ENCODE measurements around the gene BCOR.

Gene BCOR

DNA sequence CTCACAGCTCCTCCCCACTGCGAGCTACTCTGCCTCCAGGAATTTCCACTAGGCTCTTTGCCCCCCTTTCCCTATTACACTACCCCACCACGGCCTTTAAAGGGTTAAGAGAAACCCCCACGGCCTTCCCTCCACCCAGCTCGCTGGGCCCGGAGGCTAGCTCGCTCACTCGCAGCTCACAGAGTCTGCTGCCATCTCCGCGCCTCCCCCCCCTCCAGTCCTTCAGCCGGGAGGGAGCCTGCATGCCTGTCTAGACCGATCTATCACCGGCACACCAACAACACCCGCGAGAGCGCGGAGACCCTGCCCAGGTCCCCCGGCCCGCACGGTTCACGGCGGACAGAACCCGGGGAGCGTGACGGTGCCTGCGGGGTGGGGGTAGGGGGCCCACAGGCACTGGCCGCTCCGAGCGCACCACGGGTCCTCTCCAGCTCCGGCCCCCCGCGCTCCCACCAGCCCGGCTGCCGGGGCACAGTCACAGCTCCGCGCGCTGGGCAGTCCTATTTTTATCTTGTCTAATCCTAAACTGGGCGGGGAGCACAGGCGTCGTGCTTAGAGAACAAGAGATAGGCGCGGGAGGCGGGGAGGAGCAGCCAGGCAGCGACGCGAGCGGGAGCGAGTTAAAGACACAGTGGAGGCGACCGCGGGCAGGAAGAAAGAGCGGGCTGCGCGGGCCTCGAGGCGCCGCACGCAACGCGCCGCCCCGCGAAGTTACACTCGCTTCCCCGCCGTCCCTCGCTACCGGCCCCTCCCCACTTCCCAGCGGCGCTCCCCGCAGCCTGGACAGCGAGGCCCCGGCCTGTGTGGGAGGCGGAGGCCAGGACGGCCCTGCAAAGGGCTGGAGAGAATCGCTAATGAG is 3.5 kb downstream of the BCOR start:
- Histone ChIP-seq H3F3A (ENCODE audit: insufficient read depth) (peaks cover 6% of the 10 kb centered on the region), H4K20me1 (ENCODE audit: low read depth, low read length) (peaks cover 16% of the 10 kb centered on the region; the same call in 1 of the 2 replicates), H3K9me2 (replicated peaks; ENCODE audit: insufficient read depth, low read length) (no peaks in the 10 kb centered on the region), H3K79me2 (ENCODE audit: insufficient read depth, low read length) (peaks cover 64% of the 10 kb centered on the region), H2AFZ (ENCODE audit: low read depth, low read length, severe bottlenecking) (no peak overlapping the region), H3K36me3 (ENCODE audit: low read length) (no peaks in the 10 kb centered on the region), H3K27me3 (ENCODE audit: low read length) (no peaks in the 10 kb centered on the region), H3K9ac (ENCODE audit: low read length) (peak overlapping the region; percentile 72; the same call in 1 of the 2 replicates), H3K4me2 (ENCODE audit: low read depth, low read length, poor library complexity, severe bottlenecking) (peak overlapping the region; percentile 72), H3K27ac (ENCODE audit: low read depth, low read length) (no peak overlapping the region), H3K4me3 (ENCODE audit: insufficient read depth, low read length, poor library complexity, severe bottlenecking) (no peak overlapping the region), H3K9me3 (ENCODE audit: insufficient read depth, low read length) (no peaks in the 10 kb centered on the region)
- TF ChIP-seq, protein P1, sequence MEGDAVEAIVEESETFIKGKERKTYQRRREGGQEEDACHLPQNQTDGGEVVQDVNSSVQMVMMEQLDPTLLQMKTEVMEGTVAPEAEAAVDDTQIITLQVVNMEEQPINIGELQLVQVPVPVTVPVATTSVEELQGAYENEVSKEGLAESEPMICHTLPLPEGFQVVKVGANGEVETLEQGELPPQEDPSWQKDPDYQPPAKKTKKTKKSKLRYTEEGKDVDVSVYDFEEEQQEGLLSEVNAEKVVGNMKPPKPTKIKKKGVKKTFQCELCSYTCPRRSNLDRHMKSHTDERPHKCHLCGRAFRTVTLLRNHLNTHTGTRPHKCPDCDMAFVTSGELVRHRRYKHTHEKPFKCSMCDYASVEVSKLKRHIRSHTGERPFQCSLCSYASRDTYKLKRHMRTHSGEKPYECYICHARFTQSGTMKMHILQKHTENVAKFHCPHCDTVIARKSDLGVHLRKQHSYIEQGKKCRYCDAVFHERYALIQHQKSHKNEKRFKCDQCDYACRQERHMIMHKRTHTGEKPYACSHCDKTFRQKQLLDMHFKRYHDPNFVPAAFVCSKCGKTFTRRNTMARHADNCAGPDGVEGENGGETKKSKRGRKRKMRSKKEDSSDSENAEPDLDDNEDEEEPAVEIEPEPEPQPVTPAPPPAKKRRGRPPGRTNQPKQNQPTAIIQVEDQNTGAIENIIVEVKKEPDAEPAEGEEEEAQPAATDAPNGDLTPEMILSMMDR (IDR thresholded peaks at IDR 0.05; ENCODE audit: insufficient read depth, low read length, poor library complexity, severe bottlenecking), result no peak
- no peak for TF ChIP-seq EZH2phosphoT487 (conservative IDR thresholded peaks at IDR 0.05; ENCODE audit: low read length)

DNA sequence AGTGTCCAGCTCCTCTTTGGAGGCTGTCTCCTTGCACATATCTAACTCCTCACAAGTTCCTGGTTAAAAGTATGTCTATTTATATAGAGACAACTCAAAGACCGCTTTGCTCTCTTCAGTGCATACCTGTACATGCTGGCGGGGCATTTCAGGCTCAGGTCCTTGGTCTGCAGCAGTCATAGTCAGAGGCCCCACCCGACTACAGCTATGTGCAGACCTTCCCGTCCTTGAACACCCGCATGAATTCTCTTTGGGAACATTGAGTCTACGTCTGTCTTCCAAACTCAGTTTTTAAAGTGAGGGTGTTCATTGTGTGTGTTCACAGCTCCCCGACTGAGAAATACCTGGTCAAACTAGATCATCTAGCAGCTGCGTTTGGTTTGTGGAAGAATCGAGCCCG is 4.2 kb downstream of the BCOR start:
- Histone ChIP-seq H3K36me3 (ENCODE audit: low read length) (no peaks in the 10 kb centered on the region), H3K9ac (ENCODE audit: low read length) (no peak overlapping the region), H3K27ac (ENCODE audit: low read depth, low read length) (no peak overlapping the region), H3K9me3 (ENCODE audit: insufficient read depth, low read length) (no peaks in the 10 kb centered on the region), H3F3A (ENCODE audit: insufficient read depth) (0 out of 2 replicates have a peak, but pooled peaks cover 1% of the 10 kb centered on the region), H3K4me2 (ENCODE audit: low read depth, low read length, poor library complexity, severe bottlenecking) (no peak overlapping the region), H2AFZ (ENCODE audit: low read depth, low read length, severe bottlenecking) (no peak overlapping the region), H3K9me2 (replicated peaks; ENCODE audit: insufficient read depth, low read length) (no peaks in the 10 kb centered on the region), H3K79me2 (ENCODE audit: insufficient read depth, low read length) (peaks cover 71% of the 10 kb centered on the region), H4K20me1 (ENCODE audit: low read depth, low read length) (peaks cover 20% of the 10 kb centered on the region; the same call in 1 of the 2 replicates), H3K27me3 (ENCODE audit: low read length) (no peaks in the 10 kb centered on the region), H3K4me3 (ENCODE audit: insufficient read depth, low read length, poor library complexity, severe bottlenecking) (no peak overlapping the region)
- TF ChIP-seq EZH2phosphoT487 (conservative IDR thresholded peaks at IDR 0.05; ENCODE audit: low read length), result no peak
- TF ChIP-seq, protein P1 (IDR thresholded peaks at IDR 0.05; ENCODE audit: insufficient read depth, low read length, poor library complexity, severe bottlenecking), result no peak

DNA sequence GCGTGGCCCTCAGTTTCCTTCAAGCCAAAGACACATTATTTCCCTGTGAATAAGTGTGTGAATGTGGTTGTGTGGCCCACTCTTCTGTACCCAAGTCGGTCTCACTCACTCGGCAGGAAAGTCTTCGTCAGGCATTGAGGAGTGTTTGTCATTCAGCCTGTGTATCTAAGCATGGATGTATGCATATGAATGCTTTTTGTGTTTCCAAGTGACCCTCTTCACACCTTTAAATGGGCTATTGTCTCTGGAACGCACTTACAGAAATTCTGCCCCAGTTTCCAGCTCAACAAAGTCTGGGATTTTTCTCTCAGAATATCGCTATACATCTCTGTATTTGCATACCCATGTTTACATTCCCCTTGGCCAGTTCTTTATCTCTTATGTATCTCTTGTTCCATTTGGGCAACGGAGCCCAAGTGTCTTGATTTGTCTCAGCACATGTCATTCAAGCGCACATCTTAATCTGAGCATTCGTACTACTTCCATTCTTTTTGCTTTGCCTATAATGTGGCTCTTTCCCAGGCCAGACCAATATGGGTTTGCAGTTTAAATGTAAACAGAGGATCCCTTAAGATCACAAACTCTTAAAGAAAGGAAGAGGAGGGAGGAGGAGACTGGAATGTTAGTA is 4.8 kb downstream of the BCOR start:
- TF ChIP-seq, protein P1 (IDR thresholded peaks at IDR 0.05; ENCODE audit: insufficient read depth, low read length, poor library complexity, severe bottlenecking), result no peak
- no peak for TF ChIP-seq EZH2phosphoT487 (conservative IDR thresholded peaks at IDR 0.05; ENCODE audit: low read length)
- Histone ChIP-seq H3K4me2 (ENCODE audit: low read depth, low read length, poor library complexity, severe bottlenecking) (no peak overlapping the region), H3K9ac (ENCODE audit: low read length) (no peak overlapping the region), H3K27ac (ENCODE audit: low read depth, low read length) (no peak overlapping the region), H3F3A (ENCODE audit: insufficient read depth) (no peaks in the 10 kb centered on the region), H4K20me1 (ENCODE audit: low read depth, low read length) (peaks cover 20% of the 10 kb centered on the region; the same call in 1 of the 2 replicates), H3K9me3 (ENCODE audit: insufficient read depth, low read length) (no peaks in the 10 kb centered on the region), H3K9me2 (replicated peaks; ENCODE audit: insufficient read depth, low read length) (no peaks in the 10 kb centered on the region), H2AFZ (ENCODE audit: low read depth, low read length, severe bottlenecking) (no peak overlapping the region), H3K4me3 (ENCODE audit: insufficient read depth, low read length, poor library complexity, severe bottlenecking) (no peak overlapping the region), H3K27me3 (ENCODE audit: low read length) (no peaks in the 10 kb centered on the region), H3K79me2 (ENCODE audit: insufficient read depth, low read length) (peaks cover 78% of the 10 kb centered on the region), H3K36me3 (ENCODE audit: low read length) (no peaks in the 10 kb centered on the region)
